Breast epithelium (tissue), 4 donors: ENCODE measurements around the gene DCP1A. TPM values are rescaled to one million over a fixed set of nuclear protein-coding genes. Genes with fewer than 3 reads are reported as not detected.

ENCODE experiments used
- DNase-seq, 2 donors: peaks; one replicate each; pipeline ENCODE4 v3.0.0-alpha.2; 2019; ENCODE audit warnings: low spot score in 2 of 2
- H3K27ac ChIP-seq, 2 donors: fragments of 200-600 bp; sonication (generic) in 1 of 2; one replicate each; pipeline ENCODE4 v1.5.1; 2016 to 2019; ENCODE audit warnings: mild to moderate bottlenecking in 1 of 2
- H3K27me3 ChIP-seq, 2 donors: fragments of 200-600 bp; sonication (generic) in 1 of 2; one replicate each; pipeline versions ENCODE4 v1.5.1 to v1.6.0; 2017 to 2019; ENCODE audit warnings: control low read depth in 1 of 2, mild to moderate bottlenecking in 1 of 2
- H3K36me3 ChIP-seq: fragments of 200-600 bp; one replicate; pipeline ENCODE4 v1.5.1; 2019
- H3K4me1 ChIP-seq, 2 donors: fragments of 200-600 bp; sonication (generic); one replicate each; pipeline ENCODE4 v1.5.1; 2016 to 2019; ENCODE audit warnings: control low read depth in 1 of 2
- H3K4me3 ChIP-seq, 3 donors: fragments of 200-600 bp; sonication (generic); 1 replicate in 2 of 3; 2 replicates in 1 of 3; pipeline ENCODE4 v1.5.1; 2016 to 2019; ENCODE audit warnings: mild to moderate bottlenecking in 3 of 3, moderate library complexity in 2 of 3
- H3K9me3 ChIP-seq, 2 donors: fragments of 200-600 bp; sonication (generic) in 1 of 2; one replicate each; pipeline ENCODE4 v1.5.1; 2016 to 2019; ENCODE audit warnings: control low read depth in 1 of 2
- CTCF ChIP-seq, 3 donors: fragments of 450-650 bp; IDR thresholded peaks; one replicate each; pipeline ENCODE4 v1.5.1; 2016 to 2017; ENCODE audit warnings: antibody characterized with exemption in 3 of 3, mild to moderate bottlenecking in 3 of 3, moderate library complexity in 3 of 3
- POLR2A ChIP-seq: fragments of 450-650 bp; IDR thresholded peaks from one replicate; pipeline ENCODE4 v1.6.1; 2016; ENCODE audit warnings: antibody characterized with exemption, mild to moderate bottlenecking, moderate library complexity
- POLR2AphosphoS5 ChIP-seq, 3 donors: sonication (generic); formaldehyde crosslinking; IDR thresholded peaks; one replicate each; pipeline ENCODE4 v1.6.1; 2017; ENCODE audit warnings: antibody characterized with exemption in 3 of 3
- intact Hi-C: fragments of 100-400 bp; cut with DNase I; formaldehyde crosslinking; loops from one replicate; pipeline ENCODE4 v1.15.1; 2023; ENCODE audit warnings: low total_unique reads
- total RNA-seq, 3 donors: library from RNA; depleted of rRNA; stranded (reverse); fragments of >200 nt; gene quantifications; one replicate each; pipeline ENCODE4 v1.1.0, GENCODE V29; 2016

DCP1A gene
- total RNA-seq, 3 donors from 2014 or later, result 21.9 to 26.2 (median 24.9) TPM

GRCh38 chr3:53243785-53244184 is 103.6 kb downstream of the DCP1A start:
- DNase-seq, result no peak
- H3K27me3 ChIP-seq, result no peaks in the 10 kb centered on the region
- TF ChIP-seq POLR2AphosphoS5 (IDR thresholded peaks at IDR 0.05) (no peak), POLR2A (no peak), CTCF (IDR thresholded peaks at IDR 0.05) (no peak)
- intact Hi-C loops, result no loop called here
- H3K4me1 ChIP-seq, result no peaks in the 10 kb centered on the region
- H3K27ac ChIP-seq, result no peak overlapping the region
- no peaks in the 10 kb centered on the region for H3K36me3 ChIP-seq
- no peaks in the 10 kb centered on the region for H3K9me3 ChIP-seq
- H3K4me3 ChIP-seq, result no peak overlapping the region

- no peaks in the 10 kb centered on the region for H3K27me3 ChIP-seq
- no peaks in the 10 kb centered on the region for H3K9me3 ChIP-seq
- no peaks in the 10 kb centered on the region for H3K36me3 ChIP-seq
- no peak overlapping the region for H3K4me3 ChIP-seq
- no peaks in the 10 kb centered on the region for H3K4me1 ChIP-seq
- DNase-seq, result no peak
- intact Hi-C loops, result no loop called here
- H3K27ac ChIP-seq, result no peak overlapping the region
- TF ChIP-seq CTCF (IDR thresholded peaks at IDR 0.05) (no peak), POLR2A (no peak), POLR2AphosphoS5 (IDR thresholded peaks at IDR 0.05) (no peak)
Observed at GRCh38 chr3:53243165-53243564, 104.2 kb downstream of the DCP1A start.

GRCh38 chr3:53242642-53243041 is 104.7 kb downstream of the DCP1A start:
- TF ChIP-seq POLR2A (no peak), POLR2AphosphoS5 (IDR thresholded peaks at IDR 0.05) (no peak), CTCF (IDR thresholded peaks at IDR 0.05) (no peak)
- H3K4me3 ChIP-seq, result no peak overlapping the region
- H3K9me3 ChIP-seq, result no peaks in the 10 kb centered on the region
- H3K36me3 ChIP-seq, result no peaks in the 10 kb centered on the region
- no peak overlapping the region for H3K27ac ChIP-seq
- DNase-seq, result no peak
- no peaks in the 10 kb centered on the region for H3K4me1 ChIP-seq
- intact Hi-C loops, result no loop called here
- no peaks in the 10 kb centered on the region for H3K27me3 ChIP-seq

- no peak overlapping the region for H3K27ac ChIP-seq
- no peaks in the 10 kb centered on the region for H3K9me3 ChIP-seq
- no peaks in the 10 kb centered on the region for H3K27me3 ChIP-seq
- H3K4me3 ChIP-seq, result no peak overlapping the region
- H3K4me1 ChIP-seq, result no peaks in the 10 kb centered on the region
- no peak for DNase-seq
- TF ChIP-seq CTCF (IDR thresholded peaks at IDR 0.05) (no peak), POLR2A (no peak), POLR2AphosphoS5 (IDR thresholded peaks at IDR 0.05) (no peak)
- intact Hi-C loops, result no loop called here
- no peaks in the 10 kb centered on the region for H3K36me3 ChIP-seq
Observed at GRCh38 chr3:53242155-53242554, 105.2 kb downstream of the DCP1A start.

GRCh38 chr3:53240989-53241972 is 106.1 kb downstream of the DCP1A start:
- intact Hi-C loops, result no loop called here
- Histone ChIP-seq H3K36me3 (no peaks in the 10 kb centered on the region), H3K9me3 (no peaks in the 10 kb centered on the region), H3K27ac (no peak overlapping the region), H3K4me3 (no peak overlapping the region), H3K27me3 (no peaks in the 10 kb centered on the region), H3K4me1 (no peaks in the 10 kb centered on the region)
- DNase-seq, result no peak
- no peak for TF ChIP-seq CTCF (IDR thresholded peaks at IDR 0.05)
- TF ChIP-seq POLR2A, result no peak
- TF ChIP-seq POLR2AphosphoS5 (IDR thresholded peaks at IDR 0.05), result no peak
